NCI-H526 (cell line): ENCODE results near the gene MSH6.
A peak's percentile ranks its signal among the peaks of the same experiment; 100 is the strongest.

Experiments
- DNase-seq, 2 experiments: peaks; one replicate each; lab custom pipeline; 2025; lab: John Stamatoyannopoulos, UW

The MSH6 gene, protein sequence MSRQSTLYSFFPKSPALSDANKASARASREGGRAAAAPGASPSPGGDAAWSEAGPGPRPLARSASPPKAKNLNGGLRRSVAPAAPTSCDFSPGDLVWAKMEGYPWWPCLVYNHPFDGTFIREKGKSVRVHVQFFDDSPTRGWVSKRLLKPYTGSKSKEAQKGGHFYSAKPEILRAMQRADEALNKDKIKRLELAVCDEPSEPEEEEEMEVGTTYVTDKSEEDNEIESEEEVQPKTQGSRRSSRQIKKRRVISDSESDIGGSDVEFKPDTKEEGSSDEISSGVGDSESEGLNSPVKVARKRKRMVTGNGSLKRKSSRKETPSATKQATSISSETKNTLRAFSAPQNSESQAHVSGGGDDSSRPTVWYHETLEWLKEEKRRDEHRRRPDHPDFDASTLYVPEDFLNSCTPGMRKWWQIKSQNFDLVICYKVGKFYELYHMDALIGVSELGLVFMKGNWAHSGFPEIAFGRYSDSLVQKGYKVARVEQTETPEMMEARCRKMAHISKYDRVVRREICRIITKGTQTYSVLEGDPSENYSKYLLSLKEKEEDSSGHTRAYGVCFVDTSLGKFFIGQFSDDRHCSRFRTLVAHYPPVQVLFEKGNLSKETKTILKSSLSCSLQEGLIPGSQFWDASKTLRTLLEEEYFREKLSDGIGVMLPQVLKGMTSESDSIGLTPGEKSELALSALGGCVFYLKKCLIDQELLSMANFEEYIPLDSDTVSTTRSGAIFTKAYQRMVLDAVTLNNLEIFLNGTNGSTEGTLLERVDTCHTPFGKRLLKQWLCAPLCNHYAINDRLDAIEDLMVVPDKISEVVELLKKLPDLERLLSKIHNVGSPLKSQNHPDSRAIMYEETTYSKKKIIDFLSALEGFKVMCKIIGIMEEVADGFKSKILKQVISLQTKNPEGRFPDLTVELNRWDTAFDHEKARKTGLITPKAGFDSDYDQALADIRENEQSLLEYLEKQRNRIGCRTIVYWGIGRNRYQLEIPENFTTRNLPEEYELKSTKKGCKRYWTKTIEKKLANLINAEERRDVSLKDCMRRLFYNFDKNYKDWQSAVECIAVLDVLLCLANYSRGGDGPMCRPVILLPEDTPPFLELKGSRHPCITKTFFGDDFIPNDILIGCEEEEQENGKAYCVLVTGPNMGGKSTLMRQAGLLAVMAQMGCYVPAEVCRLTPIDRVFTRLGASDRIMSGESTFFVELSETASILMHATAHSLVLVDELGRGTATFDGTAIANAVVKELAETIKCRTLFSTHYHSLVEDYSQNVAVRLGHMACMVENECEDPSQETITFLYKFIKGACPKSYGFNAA (N-terminal part only)

DNA sequence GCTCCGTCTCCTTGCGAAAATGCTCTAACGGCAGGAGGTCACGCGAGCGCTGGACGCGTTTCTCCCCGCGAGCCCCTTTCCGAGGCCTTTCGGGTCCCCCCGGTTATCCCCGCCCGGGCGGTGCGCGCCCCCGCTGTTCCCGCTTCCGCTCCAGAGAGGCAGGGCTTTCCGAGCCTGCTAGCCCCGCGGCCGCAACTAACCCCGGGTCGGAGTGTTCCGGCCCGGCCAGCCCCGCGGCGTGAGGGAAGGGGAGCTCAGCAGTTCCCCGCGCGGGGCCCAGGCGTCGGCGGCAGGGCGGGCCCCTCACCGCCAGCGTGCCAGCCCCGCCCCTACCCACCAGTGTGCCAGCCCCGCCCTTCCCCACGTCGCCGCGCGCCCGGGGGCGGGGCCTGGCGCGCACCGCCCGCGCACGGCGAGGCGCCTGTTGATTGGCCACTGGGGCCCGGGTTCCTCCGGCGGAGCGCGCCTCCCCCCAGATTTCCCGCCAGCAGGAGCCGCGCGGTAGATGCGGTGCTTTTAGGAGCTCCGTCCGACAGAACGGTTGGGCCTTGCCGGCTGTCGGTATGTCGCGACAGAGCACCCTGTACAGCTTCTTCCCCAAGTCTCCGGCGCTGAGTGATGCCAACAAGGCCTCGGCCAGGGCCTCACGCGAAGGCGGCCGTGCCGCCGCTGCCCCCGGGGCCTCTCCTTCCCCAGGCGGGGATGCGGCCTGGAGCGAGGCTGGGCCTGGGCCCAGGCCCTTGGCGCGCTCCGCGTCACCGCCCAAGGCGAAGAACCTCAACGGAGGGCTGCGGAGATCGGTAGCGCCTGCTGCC is at the start of gene MSH6:
Gene MSH6 (plus strand): TSS at position 475 of the 815 bp plus-strand sequence. CDS start 89 bp downstream, at position 564.
- DNase-seq, result peak; percentile 69 to 95

DNA sequence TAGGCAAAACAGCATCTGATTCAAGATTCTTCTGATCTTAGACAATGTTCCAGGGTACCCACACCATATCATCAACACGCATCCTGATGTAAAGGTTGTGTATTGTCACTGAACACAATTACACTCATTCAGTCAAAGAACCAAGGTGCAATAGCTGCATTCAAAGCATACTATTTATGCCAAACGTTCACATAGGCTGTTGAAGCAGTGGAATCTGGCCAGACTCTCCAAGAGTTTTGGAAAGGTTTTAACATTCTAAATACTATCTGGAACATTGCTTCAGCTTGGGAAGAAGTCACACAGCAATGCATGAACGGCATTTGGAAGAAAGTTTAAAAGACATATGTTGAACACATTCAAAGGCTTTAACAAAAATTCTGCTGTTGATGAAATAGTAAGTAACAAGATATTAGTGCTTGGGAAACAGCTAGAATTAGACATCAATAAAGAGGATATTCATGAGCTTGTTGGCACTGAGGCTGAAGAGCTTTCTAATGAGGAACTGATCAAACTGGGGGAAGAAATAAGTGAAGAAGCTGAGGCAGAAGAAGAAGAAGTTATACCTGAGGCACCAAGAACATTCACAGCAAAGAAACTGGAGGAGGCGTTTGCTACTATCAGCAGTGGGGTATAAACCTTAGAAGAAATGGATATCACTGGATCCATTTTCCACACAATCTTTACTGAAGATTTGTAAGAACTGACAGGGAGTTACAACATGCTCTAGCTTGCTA is 47.6 kb upstream of the MSH6 start:
- DNase-seq, result no peak

DNA sequence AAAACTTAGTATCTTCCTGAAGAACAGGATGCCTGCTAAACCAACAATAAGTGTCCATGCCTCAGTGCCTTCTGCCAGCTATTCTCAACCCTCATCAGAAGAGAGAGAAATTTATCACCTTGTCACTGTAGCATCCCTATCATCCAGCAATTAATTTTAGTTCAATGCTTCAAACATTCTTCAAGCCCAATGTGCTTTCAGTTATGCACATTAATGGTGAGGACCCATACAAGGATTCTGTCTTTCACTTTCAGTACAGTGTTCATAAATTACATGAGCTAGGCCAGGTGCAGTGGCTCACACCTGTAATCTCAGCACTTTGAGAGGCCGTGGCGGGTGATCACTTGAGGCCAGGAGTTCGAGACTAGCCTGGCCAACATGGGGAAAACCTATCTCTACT is 47.0 kb upstream of the MSH6 start:
- DNase-seq, result no peak

DNA sequence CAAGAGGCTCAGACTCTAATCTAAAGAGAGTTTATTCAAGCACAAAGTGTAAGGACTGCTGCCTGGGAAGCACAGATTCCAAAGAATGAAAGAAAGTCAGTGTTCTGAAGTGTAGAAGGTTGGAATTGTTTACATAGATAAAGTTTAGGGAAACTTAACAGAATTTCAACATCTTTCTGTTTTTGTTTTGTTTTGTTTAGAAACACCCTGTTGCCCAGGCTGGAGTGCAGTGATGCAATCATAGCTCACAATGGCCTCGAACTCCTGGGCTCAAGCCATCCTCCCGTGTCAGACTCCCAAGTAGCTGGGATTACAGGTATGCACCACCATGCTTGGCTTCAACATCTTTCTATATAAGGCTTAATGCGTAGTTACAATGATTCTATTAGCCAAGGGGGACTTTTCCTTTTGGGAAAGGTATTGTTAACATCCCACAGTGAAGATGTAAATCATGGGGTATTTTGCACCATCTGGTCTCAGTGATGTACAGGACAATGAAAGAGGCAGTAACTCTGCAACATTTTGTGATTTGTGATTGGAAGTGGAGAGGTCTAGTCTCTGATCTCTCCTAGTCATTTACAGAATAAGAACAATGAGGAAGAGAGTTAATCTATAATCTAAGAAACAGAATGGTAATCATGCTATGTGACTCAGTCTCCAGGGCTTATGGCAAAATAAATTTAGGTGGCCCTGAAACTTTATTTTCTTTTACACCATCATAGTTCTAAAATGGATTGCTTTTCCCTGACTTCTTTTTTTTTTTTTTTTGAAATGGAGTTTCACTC is 45.6 kb upstream of the MSH6 start:
- no peak for DNase-seq

DNA sequence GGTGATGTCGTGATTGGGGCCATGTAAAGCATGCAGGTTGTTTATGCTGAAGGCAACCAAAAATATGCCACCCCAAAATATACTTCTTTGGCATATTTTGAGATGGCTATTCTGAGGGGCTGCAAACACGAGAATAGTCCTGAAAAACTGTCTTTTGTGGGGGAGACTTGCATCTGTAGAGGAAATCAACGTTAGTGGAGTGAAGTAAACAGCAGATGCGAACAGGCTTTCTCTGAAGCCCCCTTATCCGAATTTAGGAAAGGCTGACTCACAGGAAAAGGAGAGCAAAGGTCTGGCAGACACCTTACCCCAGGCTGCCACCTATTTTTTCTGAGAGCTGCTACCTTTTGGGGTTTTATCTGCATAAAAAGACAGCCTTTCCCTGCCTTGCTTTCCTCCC is 44.6 kb upstream of the MSH6 start:
- DNase-seq, result no peak

DNA sequence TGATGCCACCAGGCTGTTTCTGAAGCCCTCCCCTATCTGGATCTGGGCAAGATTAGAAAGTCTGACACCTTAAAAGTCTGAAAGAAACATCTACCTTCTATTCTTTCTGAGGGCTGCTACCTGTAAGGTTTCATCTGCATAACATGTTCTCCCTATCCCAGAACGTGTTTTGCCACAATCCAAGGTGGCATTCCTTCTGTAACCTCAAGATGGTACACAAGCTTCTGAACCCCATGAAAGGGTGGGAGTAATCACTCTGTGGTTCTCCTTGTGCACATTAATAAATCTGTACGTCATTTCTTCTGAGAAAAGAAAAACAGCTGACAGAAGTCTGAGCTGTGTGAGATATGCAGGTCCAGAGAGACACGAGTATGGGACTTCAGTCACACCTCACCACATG is 41.8 kb upstream of the MSH6 start:
- DNase-seq, result no peak

DNA sequence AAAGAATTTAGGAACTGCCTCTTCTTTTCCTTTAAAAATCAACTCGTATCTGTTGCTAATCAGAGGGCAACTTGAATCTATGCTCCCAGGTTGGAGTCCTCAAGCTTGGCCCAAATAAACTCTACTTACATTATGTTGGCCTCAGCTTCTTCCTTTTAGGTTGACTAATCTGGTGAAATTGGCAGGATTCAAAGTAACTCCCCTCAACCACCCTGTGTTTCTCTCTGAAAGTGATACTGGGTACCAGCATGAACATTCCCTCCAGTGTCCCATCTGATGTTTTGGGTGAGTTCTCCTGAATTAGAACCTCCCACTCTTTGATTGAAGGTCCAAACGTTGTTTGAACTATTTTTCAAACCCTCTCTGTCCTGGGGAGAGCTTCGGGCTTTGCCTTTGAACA is 41.3 kb upstream of the MSH6 start:
- no peak for DNase-seq

DNA sequence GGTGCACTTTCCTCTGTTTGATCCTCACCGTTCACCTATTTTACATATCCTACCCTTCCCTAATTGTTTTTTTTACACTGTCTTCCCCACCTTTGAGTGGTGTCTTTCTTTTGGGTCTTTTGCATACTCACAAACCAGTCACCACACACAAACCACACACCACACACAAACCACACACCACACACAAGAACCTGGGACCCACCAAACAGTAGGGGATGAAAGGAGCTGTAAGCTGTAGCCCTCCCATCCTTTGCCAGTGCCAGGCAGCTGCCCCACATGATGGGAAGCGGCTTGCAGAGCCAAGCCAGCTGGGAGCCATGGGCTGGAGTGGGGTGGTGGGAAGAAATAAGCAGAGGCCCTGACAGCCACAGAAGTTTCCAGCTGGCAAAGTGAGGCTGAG is 38.9 kb upstream of the MSH6 start:
- DNase-seq, result no peak

DNA sequence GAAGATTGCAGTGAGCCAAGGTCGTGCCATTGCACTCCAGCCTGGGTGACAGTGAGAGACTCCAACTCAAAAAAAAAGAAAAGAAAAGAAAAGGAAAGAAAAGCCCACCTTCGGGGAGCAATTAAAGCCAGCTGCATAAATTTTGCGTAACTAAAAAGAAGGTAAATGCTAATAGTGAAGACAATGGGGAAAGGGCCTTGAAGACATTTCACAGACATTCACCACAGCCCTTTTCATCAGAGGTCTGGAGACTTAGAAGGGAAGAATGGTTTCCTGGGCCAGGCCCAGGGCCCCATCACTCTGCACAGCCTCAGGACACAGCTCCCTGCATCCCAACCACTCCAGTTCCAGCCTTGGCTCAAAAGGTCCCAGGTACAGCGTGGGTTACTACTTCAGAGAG is 35.1 kb upstream of the MSH6 start:
- DNase-seq, result no peak

DNA sequence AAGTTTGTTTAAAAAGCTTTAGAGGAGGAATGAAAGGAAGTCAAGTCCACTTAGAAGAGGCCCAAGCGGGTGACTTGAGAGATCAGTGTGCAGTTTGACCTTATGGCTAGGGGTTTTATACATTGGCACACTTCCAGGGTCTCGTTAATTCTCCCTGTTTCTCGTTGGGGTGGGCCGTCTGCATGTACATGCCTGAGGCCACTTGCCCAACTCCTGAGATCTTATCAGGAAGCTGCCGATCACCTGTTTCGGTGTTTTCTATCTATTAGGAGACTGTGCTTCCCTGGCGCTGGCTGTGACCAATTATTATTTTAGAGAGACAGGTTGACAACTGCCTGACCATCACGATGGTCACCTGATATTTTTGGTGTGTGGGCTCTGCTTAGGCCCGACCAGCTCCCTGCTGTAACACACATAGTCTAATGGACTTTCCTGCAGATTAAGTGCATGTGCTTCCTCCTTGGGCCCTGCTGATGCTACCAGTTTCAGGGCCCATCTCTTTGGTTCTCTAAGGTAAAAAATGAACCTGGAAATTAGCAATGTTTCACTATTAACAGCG is 31.0 kb upstream of the MSH6 start:
- no peak for DNase-seq

DNA sequence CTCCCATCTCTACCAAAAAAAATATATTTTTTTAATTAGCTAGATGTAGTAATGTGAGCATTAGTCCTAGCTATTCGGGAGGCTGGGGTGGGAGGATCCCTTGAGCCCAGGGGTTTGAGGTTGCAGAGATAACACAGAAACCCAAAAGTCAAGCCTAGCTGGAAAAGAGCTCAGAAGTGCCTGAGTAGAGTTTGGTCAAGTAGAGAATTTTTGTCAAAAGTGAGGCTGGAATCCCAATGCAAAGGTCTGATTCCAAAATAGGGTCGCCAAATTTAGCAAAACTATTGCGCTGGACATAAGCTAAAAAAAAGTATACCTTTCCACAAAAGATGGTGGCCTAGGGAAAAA is 15.5 kb upstream of the MSH6 start:
- DNase-seq, result no peak

DNA sequence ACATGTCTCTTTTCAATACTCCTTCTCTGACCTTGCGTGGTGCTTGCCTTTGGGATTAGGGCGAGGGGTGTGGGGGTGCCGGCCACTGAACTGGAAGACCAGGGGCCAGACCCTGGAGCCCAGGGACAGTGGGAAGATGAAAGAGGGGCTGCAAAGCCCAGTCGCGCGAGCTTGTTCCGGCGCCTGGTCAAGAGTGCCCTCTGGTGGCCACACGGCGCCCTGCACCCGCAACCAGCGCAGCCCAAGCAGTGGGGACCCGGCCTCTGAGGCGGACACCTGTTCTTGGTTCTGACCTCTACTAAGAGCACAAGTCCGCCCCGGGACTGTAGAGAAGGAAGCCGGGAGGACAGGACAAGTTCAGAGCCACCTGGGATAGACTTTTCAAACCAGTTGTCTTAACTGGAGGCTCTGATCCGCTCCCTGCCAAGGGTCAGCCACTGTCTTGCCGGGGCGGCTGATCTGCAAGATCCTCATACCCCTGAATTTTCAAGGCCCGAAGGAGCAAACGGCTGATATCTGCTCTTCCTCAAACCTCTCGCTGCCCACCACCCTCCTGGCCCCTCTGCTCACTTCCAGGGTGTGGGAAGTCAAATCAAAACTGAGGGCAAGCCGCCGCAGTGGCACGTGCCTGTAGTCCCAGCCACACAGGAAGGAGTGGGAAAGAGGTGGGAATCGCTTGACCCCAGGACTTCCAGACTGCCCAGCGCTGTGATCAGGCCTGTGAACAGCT is 14.9 kb upstream of the MSH6 start:
- peak in 1 of 2 experiments; percentile 67 for DNase-seq

DNA sequence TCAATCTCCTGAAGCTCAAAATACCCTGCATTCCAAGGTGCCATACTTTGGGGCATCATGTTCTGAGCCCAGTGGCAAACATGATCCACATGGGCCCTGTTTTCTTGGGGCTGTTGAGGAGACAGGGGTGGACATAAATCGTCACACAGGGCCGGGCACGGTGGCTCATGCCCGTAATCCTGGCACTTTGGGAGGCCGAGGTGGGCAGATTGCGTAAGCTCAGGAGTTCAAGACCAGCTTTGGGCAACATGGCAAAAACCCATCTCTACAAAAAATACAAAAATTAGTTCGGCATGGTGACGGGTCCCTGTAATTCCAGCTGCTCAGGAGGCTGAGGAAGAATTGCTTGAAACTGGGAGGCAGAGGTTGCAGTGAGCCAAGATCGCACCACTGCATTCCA is 13.6 kb upstream of the MSH6 start:
- no peak for DNase-seq

DNA sequence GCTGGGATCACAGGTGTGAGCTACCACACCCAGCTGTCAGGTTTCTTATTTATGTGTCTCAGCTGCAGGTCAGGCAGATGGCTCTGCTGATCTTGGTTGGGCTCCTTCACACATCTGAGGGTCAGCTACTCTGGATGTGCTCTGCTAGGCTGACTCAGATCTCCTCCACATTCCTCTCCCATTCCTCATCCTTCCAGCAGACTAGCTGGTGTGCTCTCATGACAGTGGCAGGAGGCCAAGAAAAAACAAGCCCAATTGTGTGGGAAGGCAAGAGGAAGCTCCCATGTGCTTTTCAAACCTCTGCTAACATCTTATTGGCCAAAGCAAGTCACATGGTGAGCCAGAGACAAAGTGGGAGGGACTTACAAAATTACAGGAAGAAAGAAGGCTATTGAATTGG is 11.7 kb upstream of the MSH6 start:
- no peak for DNase-seq

DNA sequence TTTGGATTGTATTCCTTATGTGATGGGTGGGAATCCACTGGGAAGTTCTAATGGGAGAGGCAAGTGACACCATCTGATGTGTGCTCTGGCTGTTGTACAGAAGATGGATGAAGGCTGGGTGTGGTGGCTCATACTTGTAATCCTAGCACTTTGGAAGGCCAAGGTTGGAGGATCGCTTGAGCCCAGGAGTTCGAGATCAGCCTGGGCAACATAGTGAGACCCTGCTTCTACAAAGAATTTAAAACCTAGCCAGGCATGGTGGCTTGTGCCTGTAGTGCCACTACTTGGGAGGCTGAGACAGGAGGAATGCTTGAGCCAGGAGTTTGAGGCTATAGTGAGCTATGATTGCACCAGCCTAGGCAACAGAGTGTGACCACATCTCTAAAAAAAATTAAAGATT is 10.6 kb upstream of the MSH6 start:
- no peak for DNase-seq

DNA sequence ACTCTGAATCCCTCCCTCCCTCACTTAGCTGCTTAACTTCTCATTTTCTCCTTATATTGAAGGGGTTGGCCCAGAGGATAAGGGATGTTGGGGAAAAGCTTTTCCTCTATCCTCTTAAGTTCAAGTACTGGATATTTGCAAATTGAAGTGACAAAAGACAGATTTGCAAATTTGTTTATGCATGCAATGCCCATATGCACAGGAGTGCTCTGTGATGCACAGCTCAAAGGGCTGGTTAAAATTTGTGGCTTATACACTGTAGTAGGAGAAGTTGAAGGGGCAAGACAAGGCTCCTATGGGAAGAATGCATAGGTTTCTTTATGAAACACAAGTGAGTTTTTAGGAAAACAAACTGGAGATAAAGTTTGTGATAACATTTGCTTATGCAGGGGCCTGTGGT is 8.4 kb upstream of the MSH6 start:
- no peak for DNase-seq

DNA sequence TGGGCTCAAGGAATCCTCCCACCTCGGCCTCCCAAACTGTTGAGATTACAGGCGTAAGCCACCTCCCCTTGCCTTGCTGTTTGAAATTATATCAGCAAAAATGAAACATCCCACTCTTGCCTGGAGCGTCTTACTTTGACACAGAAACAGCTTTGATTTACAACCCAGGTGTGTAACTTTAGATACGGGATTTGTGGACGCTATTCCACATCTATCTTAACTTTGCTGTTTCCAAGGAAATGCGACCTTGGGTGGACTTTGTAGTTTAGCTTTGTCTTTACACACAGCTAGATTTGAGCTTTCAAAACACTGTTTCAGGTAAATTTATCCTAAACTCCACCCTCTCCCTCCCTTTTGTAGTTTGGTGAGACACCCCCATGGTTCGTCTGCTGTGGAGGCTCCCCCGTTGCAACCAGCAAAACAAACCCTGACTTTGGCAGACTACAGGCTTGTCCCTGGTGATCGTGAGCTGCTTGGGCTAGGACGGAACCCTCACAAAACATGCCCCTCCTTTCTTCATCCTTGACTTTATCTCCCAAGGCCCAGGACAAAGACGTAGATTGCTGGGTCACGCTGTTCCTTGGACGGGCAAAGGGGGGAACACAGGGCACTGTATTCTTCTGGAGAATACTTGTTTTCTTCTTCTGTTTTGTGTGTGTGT is 5.5 kb upstream of the MSH6 start:
- no peak for DNase-seq

DNA sequence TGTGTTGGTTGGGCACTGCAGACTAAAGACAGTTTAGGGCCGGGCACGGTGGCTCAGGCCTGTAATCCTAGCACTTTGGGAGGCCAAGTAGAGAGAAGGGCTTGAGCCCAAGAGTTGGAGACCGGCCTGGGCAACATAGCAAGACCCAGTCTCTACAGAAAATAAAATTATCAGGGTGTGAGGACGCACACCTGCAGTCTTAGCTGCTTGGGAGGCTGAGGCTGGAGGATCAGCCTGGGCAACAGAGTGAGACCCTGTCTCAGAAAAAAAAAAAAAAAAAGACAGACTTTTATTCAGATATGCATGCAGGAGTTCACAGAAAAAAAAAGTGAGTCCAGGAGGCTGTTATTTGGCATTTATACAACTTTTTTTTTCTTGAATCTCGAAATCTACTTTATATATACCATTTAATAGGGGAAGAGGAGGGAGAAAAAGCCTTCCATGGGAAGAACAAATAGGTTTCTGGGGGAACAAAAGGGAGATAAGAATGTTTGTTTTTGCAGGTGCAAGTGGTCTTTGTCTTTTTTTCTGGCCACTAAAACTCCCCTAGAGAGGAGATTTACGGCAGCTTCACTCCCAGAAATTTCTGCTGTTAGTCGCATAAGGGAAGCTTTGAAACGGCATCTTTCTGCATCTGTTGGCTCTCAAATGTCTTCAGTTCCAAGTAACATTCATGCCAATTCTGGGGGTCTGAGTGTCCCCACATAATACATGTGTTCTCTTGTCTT is 4.1 kb upstream of the MSH6 start:
- DNase-seq, result no peak
